IPS-20b (cell line): ENCODE data around the gene OVOL3.
"Not testable (repeated sequence)": the region's sequence is repeated elsewhere in the genome, so short reads cannot be mapped to it uniquely, and the experiment has no call there.

Experiments used
- H3K27ac ChIP-seq: one replicate; pipeline ENCODE4 v1.5.1; 2013; ENCODE audit warnings: low read length
- H3K27me3 ChIP-seq: 2 replicates; pipeline ENCODE4 v1.6.1; 2013; ENCODE audit warnings: mild to moderate bottlenecking, low read length, inconsistent platforms; ENCODE audit not compliant: insufficient read depth
- H3K36me3 ChIP-seq: 2 replicates; pipeline ENCODE4 v1.6.1; 2013; ENCODE audit warnings: low read depth, mild to moderate bottlenecking, inconsistent platforms, low read length, moderate library complexity; ENCODE audit not compliant: insufficient read depth
- H3K4me1 ChIP-seq: 2 replicates; pipeline ENCODE4 v1.6.1; 2013; ENCODE audit warnings: mild to moderate bottlenecking, control low read depth, inconsistent platforms, low read length, moderate library complexity; ENCODE audit not compliant: insufficient read depth
- H3K4me3 ChIP-seq: 2 replicates; pipeline ENCODE4 v1.5.1; 2013; ENCODE audit warnings: mild to moderate bottlenecking, low read length, inconsistent platforms
- H3K9ac ChIP-seq: 2 replicates; pipeline ENCODE4 v1.6.1; 2013; ENCODE audit warnings: low read depth, mild to moderate bottlenecking, inconsistent platforms, low read length, moderate library complexity
- H3K9me3 ChIP-seq: 2 replicates; pipeline ENCODE4 v1.6.1; 2013; ENCODE audit warnings: mild to moderate bottlenecking, low read depth, low read length, inconsistent platforms; ENCODE audit not compliant: insufficient read depth

Gene OVOL3

GRCh38 chr19:36110487-36111199, at the start of gene OVOL3:
Gene OVOL3 (plus strand): TSS chr19:36111143. CDS start chr19:36111203, 60 bp downstream.
- no peaks in the 10 kb centered on the region for H3K9me3 ChIP-seq
- no peak within 1 kb of the TSS for H3K27ac ChIP-seq
- H3K9ac ChIP-seq: no peak within 1 kb of the TSS
- H3K27me3 ChIP-seq: no peaks in the 10 kb centered on the region
- H3K4me1 ChIP-seq: peaks cover 6% of the 10 kb centered on the region; the same call in 1 of the 2 replicates
- H3K4me3 ChIP-seq: no peak within 1 kb of the TSS
- peaks cover 17% of the 10 kb centered on the region for H3K36me3 ChIP-seq

- no peak overlapping the region for H3K9ac ChIP-seq
- peaks cover 87% of the 10 kb centered on the region for H3K36me3 ChIP-seq
Observed at GRCh38 chr19:36061367-36061766, 49.6 kb upstream of the OVOL3 start.

DNA sequence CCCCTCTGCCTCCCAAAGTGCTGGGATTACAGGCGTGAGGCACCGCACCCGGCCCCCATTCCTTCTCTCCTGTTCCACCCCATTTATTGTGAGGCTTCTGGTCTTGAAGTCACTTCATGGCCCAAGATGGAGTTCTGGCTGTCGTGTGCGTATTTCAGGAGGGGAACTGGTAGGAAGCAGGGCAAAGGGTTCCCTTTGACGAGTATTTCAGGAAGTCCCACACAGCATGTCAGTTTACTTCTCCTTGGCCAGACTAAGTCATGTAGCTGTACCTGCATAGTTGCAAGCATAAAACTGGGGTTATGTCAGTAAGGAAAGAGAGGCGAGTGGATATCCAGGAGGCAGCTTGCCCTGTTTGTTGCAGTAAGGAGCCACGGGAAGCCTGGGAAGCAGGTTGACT, 46.1 kb upstream of the OVOL3 start:
- Histone ChIP-seq H3K27ac (no peak overlapping the region), H3K36me3 (peaks cover 79% of the 10 kb centered on the region), H3K9me3 (no peaks in the 10 kb centered on the region), H3K4me3 (no peak overlapping the region), H3K9ac (no peak overlapping the region), H3K4me1 (no peaks in the 10 kb centered on the region), H3K27me3 (no peaks in the 10 kb centered on the region)

More at GRCh38 chr19:36061367-36061766, 49.6 kb upstream of the OVOL3 start:
- no peaks in the 10 kb centered on the region for H3K9me3 ChIP-seq
- H3K4me1 ChIP-seq: peaks cover under 1% of the 10 kb centered on the region; the same call in 1 of the 2 replicates
- H3K4me3 ChIP-seq: no peak overlapping the region
- no peak overlapping the region for H3K27ac ChIP-seq
- H3K27me3 ChIP-seq: no peaks in the 10 kb centered on the region

DNA sequence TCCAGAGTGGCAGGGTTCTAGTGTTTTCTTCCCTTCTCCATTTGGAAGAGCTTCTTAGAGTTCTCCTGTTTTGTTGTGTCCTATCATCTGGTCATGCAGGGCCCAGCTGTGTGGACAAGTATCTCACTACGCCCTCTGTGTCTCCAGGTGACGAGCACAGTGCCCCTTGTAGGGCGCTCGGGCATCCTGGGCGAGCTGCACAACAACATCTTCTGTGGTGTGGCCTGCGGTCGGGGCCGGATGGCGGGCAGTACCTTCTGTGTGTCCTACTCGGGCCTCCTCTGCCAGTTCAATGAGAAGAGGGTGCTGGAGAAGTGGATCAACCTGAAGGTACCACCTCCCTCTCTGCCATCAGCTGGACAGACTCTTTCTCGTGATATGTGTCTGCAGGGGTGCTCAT, 43.3 kb upstream of the OVOL3 start:
- Histone ChIP-seq H3K9me3 (no peaks in the 10 kb centered on the region), H3K9ac (no peak overlapping the region), H3K4me3 (no peak overlapping the region), H3K36me3 (peaks cover 75% of the 10 kb centered on the region), H3K27ac (no peak overlapping the region), H3K27me3 (no peaks in the 10 kb centered on the region), H3K4me1 (no peaks in the 10 kb centered on the region)

DNA sequence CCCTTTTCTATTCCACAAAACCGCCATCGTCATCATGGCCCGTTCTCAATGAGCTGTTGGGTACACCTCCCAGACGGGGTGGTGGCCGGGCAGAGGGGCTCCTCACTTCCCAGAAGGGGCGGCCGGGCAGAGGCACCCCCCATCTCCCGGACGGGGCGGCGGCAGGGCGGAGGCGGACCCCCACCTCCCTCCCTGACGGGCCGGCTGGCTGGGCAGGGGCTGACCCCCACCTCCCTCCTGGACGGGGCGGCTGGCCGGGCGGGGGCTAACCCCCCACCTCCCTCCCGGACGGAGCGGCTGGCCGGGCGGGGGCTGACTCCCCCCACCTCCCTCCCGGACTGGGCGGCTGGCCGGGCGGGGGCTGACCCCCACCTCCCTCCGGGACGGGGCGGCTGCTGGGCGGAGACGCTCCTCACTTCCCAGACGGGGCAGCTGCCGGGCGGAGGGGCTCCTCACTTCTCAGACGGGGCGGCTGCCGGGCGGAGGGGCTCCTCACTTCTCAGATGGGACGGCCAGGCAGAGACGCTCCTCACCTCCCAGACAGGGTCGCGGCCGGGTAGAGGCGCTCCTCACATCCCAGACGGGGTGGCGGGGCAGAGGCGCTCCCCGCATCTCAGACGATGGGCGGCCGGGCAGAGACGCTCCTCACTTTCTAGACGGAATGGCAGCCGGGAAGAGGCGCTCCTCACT, 42.0 kb upstream of the OVOL3 start:
- H3K27ac ChIP-seq, H3K4me3 ChIP-seq, H3K4me1 ChIP-seq, H3K9ac ChIP-seq, H3K27me3 ChIP-seq, H3K9me3 ChIP-seq: not testable (repeated sequence)
- peaks cover 78% of the 10 kb centered on the region for H3K36me3 ChIP-seq

DNA sequence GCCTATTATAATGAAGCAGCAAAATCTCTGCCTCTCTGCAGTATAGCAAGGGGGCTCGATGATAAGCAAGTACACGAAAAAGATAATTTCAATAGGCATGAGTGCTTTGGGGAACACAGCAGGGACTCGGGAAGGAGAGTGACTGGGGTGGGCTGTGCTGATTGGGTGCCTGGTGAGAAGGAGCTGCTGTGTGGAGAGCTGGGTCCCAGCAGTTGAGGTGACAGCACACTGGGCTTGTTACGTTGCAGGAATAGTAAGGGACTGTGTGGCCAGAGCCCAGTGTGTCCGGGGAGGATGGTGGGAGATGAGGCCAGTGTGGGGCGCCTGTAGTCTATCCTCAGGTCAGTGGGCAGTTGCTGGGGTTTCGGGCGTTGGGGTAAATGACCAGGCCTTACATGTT, 38.9 kb upstream of the OVOL3 start:
- Histone ChIP-seq H3K9me3 (no peaks in the 10 kb centered on the region), H3K9ac (no peak overlapping the region), H3K4me1 (no peaks in the 10 kb centered on the region), H3K36me3 (peaks cover 80% of the 10 kb centered on the region), H3K4me3 (no peak overlapping the region), H3K27ac (no peak overlapping the region), H3K27me3 (no peaks in the 10 kb centered on the region)

DNA sequence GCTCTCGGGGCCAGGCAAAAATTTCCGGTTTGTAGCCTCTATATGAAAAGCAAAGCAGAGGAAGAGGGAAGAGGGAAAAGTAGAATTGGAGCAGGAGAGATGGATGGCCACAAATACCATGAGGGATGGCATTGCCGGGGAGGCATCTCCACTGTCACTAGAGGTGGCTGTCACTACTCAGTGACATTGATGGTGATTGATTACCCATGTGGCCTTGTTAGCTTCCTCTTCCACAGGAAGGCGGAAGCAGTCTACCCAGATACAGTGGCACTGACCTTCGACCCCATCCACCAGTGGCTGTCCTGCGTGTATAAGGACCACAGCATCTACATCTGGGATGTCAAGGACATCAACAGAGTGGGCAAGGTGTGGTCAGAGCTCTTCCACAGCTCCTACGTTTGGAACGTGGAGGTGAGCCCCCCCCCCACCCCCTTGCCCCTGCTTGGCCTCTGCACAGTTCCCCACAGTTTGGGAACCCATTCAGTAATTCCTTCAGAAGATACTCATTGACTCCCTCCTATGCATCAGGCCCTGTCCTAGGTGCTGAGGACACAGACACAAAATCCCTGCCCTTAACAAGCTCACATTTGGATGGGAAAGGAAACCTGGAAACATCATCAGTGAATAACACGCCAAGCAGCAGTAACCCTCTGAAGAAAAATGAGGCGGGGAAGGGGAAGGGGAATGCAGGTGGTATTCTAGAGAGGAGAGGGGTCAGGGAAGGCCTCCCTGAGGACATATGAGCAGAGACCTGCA, 37.6 kb upstream of the OVOL3 start:
- Histone ChIP-seq H3K9me3 (no peaks in the 10 kb centered on the region), H3K4me1 (no peaks in the 10 kb centered on the region), H3K27me3 (no peaks in the 10 kb centered on the region), H3K36me3 (peaks cover 80% of the 10 kb centered on the region), H3K9ac (no peak overlapping the region), H3K4me3 (no peak overlapping the region), H3K27ac (no peak overlapping the region)

GRCh38 chr19:36079389-36079945, 31.5 kb upstream of the OVOL3 start:
- no peak overlapping the region for H3K4me3 ChIP-seq
- no peaks in the 10 kb centered on the region for H3K4me1 ChIP-seq
- no peaks in the 10 kb centered on the region for H3K27me3 ChIP-seq
- H3K9ac ChIP-seq: no peak overlapping the region
- no peak overlapping the region for H3K27ac ChIP-seq
- H3K9me3 ChIP-seq: no peaks in the 10 kb centered on the region
- H3K36me3 ChIP-seq: peaks cover 88% of the 10 kb centered on the region

- H3K27ac ChIP-seq: no peak overlapping the region
- peaks cover 88% of the 10 kb centered on the region for H3K36me3 ChIP-seq
- no peak overlapping the region for H3K9ac ChIP-seq
- no peak overlapping the region for H3K4me3 ChIP-seq
- no peaks in the 10 kb centered on the region for H3K27me3 ChIP-seq
- H3K4me1 ChIP-seq: no peaks in the 10 kb centered on the region
- no peaks in the 10 kb centered on the region for H3K9me3 ChIP-seq
Observed at GRCh38 chr19:36081385-36081784, 29.6 kb upstream of the OVOL3 start.

DNA sequence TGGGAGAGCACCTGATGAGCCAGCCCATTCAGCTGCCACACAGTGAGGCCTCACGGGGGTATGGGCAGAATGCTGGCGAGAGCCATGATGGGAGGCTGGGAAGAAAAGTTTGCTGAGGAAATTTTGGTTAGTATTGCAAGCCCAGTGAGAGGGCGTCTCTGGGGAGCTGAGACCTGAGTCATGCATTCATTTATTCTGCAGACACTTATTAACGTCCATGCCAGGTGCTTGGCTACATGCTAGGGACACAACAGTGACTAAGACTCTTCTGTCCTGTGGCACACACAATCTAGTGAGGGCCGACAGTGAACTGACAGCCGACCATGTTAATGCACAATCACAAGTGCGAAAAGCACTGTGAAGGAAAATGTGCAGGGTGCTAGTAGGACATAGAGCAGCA, 29.0 kb upstream of the OVOL3 start:
- no peaks in the 10 kb centered on the region for H3K27me3 ChIP-seq
- H3K4me1 ChIP-seq: no peaks in the 10 kb centered on the region
- H3K9ac ChIP-seq: no peak overlapping the region
- peaks cover 88% of the 10 kb centered on the region for H3K36me3 ChIP-seq
- no peaks in the 10 kb centered on the region for H3K9me3 ChIP-seq
- H3K27ac ChIP-seq: no peak overlapping the region
- H3K4me3 ChIP-seq: no peak overlapping the region

DNA sequence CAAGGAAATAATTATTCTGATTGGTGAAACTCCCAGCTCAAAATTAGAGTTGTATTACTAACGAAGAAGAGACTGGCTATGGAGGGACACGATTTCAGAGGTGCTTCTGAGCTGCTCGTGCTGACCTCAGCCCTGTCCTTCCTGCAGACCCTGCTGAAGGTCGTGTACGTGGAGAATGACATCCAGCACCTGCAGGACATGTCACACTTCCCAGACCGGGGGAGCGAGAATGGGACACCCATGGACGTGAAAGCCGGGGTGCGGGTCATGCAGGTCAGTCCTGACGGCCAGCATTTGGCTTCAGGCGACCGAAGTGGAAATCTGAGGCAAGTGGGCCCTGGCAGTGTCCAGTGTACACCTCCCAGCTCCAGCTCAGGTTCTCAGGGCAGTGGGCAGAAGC, 28.0 kb upstream of the OVOL3 start:
- Histone ChIP-seq H3K4me1 (no peaks in the 10 kb centered on the region), H3K27me3 (no peaks in the 10 kb centered on the region), H3K27ac (no peak overlapping the region), H3K4me3 (no peak overlapping the region), H3K9me3 (no peaks in the 10 kb centered on the region), H3K36me3 (peaks cover 87% of the 10 kb centered on the region), H3K9ac (no peak overlapping the region)
